ENCODE results near the gene CSF2RB. TPM values are rescaled to one million over a fixed set of nuclear protein-coding genes. Genes with fewer than 3 reads are reported as not detected.

CSF2RB gene
- polyA plus RNA-seq, 1 experiment: not detected

GRCh38 chr22:36936362-36937116, 23.1 kb downstream of the CSF2RB start:
- Histone ChIP-seq H3K27me3 (ENCODE audit: control insufficient read depth, insufficient read depth, low read length) (peaks cover 9% of the 10 kb centered on the region), H3K27ac (ENCODE audit: low read depth, low read length) (no peak overlapping the region), H3K4me3 (ENCODE audit: low read depth, low read length) (no peak overlapping the region), H3K9me3 (ENCODE audit: control insufficient read depth, insufficient read depth, low read length) (no peaks in the 10 kb centered on the region; the same call in 1 of the 2 replicates)
- POLR2A ChIA-PET: no interaction called here
- TF ChIP-seq CTCF (IDR thresholded peaks at IDR 0.05; ENCODE audit: low read depth, low read length): no peak
- no peak for DNase-seq (ENCODE audit: low read depth, low spot score)
- CTCF ChIA-PET: no interaction called here

- POLR2A ChIA-PET: no interaction called here
These were observed 24.0 kb downstream of the CSF2RB start for GRCh38 chr22:36937319-36938027.

GRCh38 chr22:36938028-36938425, 24.6 kb downstream of the CSF2RB start:
- H3K27ac ChIP-seq (ENCODE audit: low read depth, low read length): no peak overlapping the region
- no peak overlapping the region for H3K4me3 ChIP-seq (ENCODE audit: low read depth, low read length)
- no peaks in the 10 kb centered on the region; the same call in 1 of the 2 replicates for H3K9me3 ChIP-seq (ENCODE audit: control insufficient read depth, insufficient read depth, low read length)
- POLR2A ChIA-PET: interaction anchor here (0.6 kb wide), 1 partner anchor 79 kb away, joined by 3 read pairs; no protein-coding TSS in a partner anchor
- no peak for DNase-seq (ENCODE audit: low read depth, low spot score)
- H3K27me3 ChIP-seq (ENCODE audit: control insufficient read depth, insufficient read depth, low read length): peaks cover 13% of the 10 kb centered on the region
- CTCF ChIA-PET: no interaction called here
- TF ChIP-seq CTCF (IDR thresholded peaks at IDR 0.05; ENCODE audit: low read depth, low read length): no peak

More at GRCh38 chr22:36937319-36938027, 24.0 kb downstream of the CSF2RB start:
- CTCF ChIA-PET: no interaction called here
- TF ChIP-seq CTCF (IDR thresholded peaks at IDR 0.05; ENCODE audit: low read depth, low read length): no peak
- Histone ChIP-seq H3K27ac (ENCODE audit: low read depth, low read length) (no peak overlapping the region), H3K27me3 (ENCODE audit: control insufficient read depth, insufficient read depth, low read length) (peaks cover 13% of the 10 kb centered on the region), H3K9me3 (ENCODE audit: control insufficient read depth, insufficient read depth, low read length) (no peaks in the 10 kb centered on the region; the same call in 1 of the 2 replicates), H3K4me3 (ENCODE audit: low read depth, low read length) (no peak overlapping the region)
- no peak for DNase-seq (ENCODE audit: low read depth, low spot score)

- CTCF ChIA-PET: no interaction called here
- POLR2A ChIA-PET: interaction anchor here (0.6 kb wide), 1 partner anchor 79 kb away, joined by 3 read pairs; no protein-coding TSS in a partner anchor
- DNase-seq (ENCODE audit: low read depth, low spot score): no peak
- Histone ChIP-seq H3K4me3 (ENCODE audit: low read depth, low read length) (no peak overlapping the region), H3K27me3 (ENCODE audit: control insufficient read depth, insufficient read depth, low read length) (peaks cover 13% of the 10 kb centered on the region), H3K9me3 (ENCODE audit: control insufficient read depth, insufficient read depth, low read length) (no peaks in the 10 kb centered on the region; the same call in 1 of the 2 replicates), H3K27ac (ENCODE audit: low read depth, low read length) (no peak overlapping the region)
- TF ChIP-seq CTCF (IDR thresholded peaks at IDR 0.05; ENCODE audit: low read depth, low read length): no peak
These were observed 25.5 kb downstream of the CSF2RB start for GRCh38 chr22:36938886-36939285.

GRCh38 chr22:36940676-36941075, 27.2 kb downstream of the CSF2RB start:
- DNase-seq (ENCODE audit: low read depth, low spot score): no peak
- ChIA-PET CTCF (no interaction called here), POLR2A (no interaction called here)

More at GRCh38 chr22:36940676-36941075, 27.2 kb downstream of the CSF2RB start:
- Histone ChIP-seq H3K27ac (ENCODE audit: low read depth, low read length) (no peak overlapping the region), H3K9me3 (ENCODE audit: control insufficient read depth, insufficient read depth, low read length) (no peaks in the 10 kb centered on the region), H3K27me3 (ENCODE audit: control insufficient read depth, insufficient read depth, low read length) (peaks cover 13% of the 10 kb centered on the region), H3K4me3 (ENCODE audit: low read depth, low read length) (no peak overlapping the region)
- TF ChIP-seq CTCF (IDR thresholded peaks at IDR 0.05; ENCODE audit: low read depth, low read length): no peak
